WI38 (cell line): ENCODE results near the gene SLC16A11.
"Not testable (repeated sequence)": the region's sequence is repeated elsewhere in the genome, so short reads cannot be mapped to it uniquely, and the experiment has no call there.

ENCODE experiments used
- H3K4me3 ChIP-seq: 2 replicates; pipeline ENCODE4 v1.5.1; 2011; ENCODE audit warnings: low read depth, mild to moderate bottlenecking, control low read depth, low read length
- TF ChIP-seq, protein P1 (sequence below): IDR thresholded peaks from 2 replicates; pipeline ENCODE4 v1.5.1; 2012; ENCODE audit warnings: low read depth, mild to moderate bottlenecking, control low read depth, low read length

Gene SLC16A11

DNA sequence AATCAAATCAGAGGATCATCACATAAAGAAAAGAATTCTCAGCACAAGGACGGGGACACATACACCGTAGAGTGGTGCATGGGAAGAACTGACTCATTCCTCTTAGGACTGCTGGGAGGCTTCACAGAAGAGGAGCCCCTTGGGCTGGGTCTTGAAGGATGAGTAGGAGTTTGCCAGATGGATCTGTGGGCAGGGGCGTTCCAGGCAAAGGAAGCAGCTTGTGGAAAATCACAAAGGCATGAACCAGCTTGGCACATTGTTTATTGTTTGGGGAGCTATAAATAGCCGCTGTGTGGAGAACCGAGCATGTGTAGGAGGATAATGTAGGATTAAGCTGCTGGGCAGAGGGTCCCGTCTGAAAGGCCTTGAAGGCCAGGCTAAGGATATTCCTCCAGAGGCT, 5.1 kb upstream of the SLC16A11 start:
- TF ChIP-seq, protein P1, sequence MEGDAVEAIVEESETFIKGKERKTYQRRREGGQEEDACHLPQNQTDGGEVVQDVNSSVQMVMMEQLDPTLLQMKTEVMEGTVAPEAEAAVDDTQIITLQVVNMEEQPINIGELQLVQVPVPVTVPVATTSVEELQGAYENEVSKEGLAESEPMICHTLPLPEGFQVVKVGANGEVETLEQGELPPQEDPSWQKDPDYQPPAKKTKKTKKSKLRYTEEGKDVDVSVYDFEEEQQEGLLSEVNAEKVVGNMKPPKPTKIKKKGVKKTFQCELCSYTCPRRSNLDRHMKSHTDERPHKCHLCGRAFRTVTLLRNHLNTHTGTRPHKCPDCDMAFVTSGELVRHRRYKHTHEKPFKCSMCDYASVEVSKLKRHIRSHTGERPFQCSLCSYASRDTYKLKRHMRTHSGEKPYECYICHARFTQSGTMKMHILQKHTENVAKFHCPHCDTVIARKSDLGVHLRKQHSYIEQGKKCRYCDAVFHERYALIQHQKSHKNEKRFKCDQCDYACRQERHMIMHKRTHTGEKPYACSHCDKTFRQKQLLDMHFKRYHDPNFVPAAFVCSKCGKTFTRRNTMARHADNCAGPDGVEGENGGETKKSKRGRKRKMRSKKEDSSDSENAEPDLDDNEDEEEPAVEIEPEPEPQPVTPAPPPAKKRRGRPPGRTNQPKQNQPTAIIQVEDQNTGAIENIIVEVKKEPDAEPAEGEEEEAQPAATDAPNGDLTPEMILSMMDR = no peak

DNA sequence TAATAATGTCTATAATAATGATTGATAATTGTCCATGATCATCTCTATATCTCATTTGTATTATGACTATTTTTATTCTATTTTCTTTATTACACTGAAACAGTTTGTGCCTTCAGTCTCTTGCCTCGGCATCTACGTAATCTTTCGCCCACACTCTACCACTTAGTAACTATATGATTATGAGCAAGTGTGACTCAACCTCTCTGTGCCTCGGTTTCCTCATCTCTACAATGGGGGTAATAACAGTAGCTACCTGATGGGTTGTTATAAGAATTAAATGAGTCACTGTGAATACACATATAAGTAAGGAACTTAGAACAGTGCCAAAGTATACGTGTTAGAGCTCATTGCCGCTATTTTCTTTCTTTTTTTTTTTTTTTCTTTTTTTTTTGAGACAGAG, 3.7 kb upstream of the SLC16A11 start:
- TF ChIP-seq, protein P1 = no peak
- no peak overlapping the region for H3K4me3 ChIP-seq

More for the DNA sequence above, 5.1 kb upstream of the SLC16A11 start:
- no peak overlapping the region for H3K4me3 ChIP-seq

DNA sequence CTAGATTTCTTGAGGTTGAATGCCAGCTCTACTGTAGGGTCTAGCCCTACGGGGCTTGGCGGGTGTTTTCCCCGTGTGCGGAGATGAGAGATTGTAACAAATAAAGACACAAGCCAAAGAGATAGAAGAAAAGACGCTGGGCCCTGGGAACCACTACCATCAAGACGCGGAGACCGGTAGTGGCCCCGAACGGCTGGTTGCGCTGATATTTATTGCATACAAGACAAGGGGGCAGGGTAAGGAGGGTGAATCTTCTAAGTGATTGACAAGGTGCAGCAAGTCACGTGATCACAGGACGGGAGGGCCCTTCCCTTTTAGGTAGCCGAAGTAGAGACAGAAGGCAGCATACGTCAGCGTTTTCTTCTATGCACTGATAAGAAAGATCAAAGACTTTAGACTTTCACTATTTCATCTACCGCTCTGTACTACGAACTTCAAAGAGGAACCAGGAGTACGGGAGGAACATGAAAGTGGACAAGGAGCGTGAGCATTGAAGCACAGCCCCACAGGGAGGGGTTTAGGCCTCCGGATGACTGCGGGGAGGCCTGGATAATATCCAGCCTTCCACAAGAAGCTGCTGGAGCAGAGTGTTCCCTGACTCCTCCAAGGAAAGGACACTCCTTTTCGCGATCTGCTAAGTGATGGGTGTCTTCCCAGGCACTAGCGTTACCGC, 3.0 kb upstream of the SLC16A11 start:
- H3K4me3 ChIP-seq = not testable (repeated sequence)

DNA sequence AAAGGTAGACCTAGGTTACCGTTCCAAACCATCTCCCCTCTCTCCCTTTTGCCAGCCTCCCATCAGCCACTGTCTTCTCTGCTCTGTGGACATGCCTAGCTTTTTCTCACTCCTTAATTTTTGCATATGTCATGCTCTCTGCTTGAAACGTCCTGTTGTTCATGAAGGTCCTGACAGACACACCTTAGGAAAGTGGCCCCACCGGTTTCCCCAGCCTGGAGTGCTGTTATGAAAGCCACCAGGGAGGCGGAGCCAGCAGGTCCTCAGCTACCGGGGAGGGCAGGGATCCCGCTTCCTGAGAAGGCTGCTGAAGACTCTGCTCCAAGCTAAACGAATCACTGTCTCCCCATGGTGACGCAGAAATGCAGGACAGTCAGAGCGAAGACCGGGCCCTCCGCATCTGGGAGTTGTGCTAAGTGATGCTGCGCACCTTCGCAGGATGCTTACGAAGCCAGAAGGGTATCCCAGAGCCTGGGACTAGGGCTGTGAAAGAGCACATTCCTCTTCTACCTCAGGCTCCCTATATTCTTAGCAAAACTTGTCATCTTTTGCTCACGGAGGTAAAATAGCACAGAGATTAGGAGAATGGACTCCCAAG, 2.3 kb upstream of the SLC16A11 start:
- H3K4me3 ChIP-seq = no peak overlapping the region
- TF ChIP-seq, protein P1 = no peak

DNA sequence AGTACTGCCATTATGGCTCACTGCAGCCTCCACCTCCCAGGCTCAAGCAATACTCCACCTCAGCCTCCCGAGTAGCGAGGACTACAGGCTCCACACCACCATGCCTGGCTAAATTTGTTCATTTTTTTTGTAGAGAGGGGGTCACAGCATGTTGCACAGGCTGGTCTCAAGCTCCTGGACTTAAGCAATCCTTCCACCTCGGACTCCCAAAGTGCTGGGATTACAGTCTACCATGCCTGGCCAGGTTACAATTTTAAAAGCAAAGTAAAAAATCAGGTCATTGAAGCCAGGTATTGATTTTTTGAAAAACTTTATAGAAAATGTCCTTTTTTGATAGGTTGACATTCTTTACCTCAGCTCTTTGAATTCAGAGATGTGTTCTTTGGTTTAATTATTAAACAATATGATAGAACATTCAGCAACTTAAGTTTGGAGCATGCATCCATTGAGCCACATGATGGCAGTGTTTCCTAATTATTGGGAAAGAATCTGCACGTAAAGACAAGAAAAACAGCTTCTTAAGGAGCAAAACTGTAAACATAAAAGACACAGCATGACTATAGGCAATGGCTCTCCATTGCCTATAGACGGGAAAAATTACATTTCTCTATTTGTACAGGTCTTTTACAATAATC, 1.7 kb upstream of the SLC16A11 start:
- no peak overlapping the region for H3K4me3 ChIP-seq
- TF ChIP-seq, protein P1 = peak; percentile 47; the same call in 1 of the 2 replicates

DNA sequence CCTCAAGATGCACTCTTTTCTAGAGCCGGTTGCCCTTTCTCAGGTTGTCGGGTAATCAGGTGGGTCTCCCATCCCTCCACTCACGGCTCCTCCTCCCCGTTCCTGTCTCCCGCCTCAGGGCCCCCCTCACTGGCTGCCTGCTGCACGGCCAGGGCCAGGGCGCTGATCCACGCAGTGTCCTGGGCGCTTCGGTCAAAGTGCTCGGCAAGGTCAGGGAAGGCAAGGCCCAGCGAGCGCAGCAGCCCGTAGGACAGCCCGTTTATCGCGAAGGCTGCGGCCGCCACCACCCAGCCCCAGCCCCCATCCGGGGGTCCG, 753 bp downstream of the SLC16A11 start:
- TF ChIP-seq, protein P1 = no peak
- H3K4me3 ChIP-seq = no peak overlapping the region

DNA sequence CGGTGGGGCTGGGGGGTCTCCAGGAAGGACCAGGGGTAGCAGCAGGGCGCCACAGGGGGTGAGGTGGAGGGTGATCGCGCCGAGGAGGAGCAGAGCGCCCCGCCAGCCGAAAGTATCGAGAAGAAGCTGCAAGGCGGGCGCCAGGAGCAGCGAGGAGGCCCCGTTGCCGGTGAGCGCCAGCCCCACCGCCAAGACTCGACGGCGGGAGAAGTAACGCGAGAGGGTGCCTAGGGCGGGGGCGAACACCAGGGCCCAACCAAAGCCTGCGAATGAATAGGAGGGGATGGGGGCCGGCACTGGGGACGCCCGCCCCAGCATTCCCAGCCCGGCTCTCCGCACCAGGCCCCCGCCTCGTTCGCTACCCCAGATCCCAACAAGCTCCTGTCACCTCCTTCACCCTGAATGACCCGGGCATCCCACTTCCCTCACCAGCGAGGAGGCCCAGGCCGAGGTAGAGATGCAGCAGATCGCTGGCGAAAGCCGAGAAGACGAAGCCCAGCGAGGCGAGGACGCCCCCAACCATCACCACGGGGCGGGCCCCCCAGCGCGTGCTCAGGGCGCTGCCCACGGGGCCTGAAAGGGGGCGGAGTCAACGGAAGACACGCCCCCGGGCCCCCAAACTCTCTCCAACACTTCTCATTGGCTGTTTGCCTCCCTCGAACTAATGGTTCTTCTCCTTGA, 1.3 kb downstream of the SLC16A11 start:
- no peak overlapping the region for H3K4me3 ChIP-seq
- TF ChIP-seq, protein P1 = no peak
